Right cardiac atrium (tissue), 5 donors: ENCODE results near the gene PLEKHS1. TPM values are rescaled to one million over a fixed set of nuclear protein-coding genes. Genes with fewer than 3 reads are reported as not detected.

Source experiments
- microRNA-seq, 2 donors: library from miRNA; unstranded; fragments of <30 nt; microRNA quantifications; one replicate each; pipeline ENCODE4 v1.2.0, GENCODE V29; 2020 to 2021
- polyA plus RNA-seq: library from polyadenylated mRNA; stranded (reverse); fragments of 200-250 nt; gene quantifications from one replicate; pipeline ENCODE4 v1.2.3, GENCODE V29; 2013
- total RNA-seq, 4 donors: library from RNA; stranded (reverse); fragmentation: NEBNext Ultra II Directional; extraction: Animal tissue kit (Norgen Biotek cat#: 25700); gene quantifications; one replicate each; pipeline ENCODE4 v1.2.1, GENCODE V29; 2021
- donor health status: healthy with polysubstance abuse.
- donor health status: DM: no; HTN: yes; CAD: no.
- donor health status: DM: no; HTN: no; CAD: no.
- donor health status: DM: no; HTN: yes; CAD: no; lungs with severe emphysema.
- donor health status: DM: yes; HTN: yes; CAD: no.

PLEKHS1 gene
- total and polyA plus RNA-seq, 5 donors: not detected

Small RNA genes within 50 kb of the gene (microRNA-seq; reads per million reads assigned to microRNA genes)
- 0 reads per million in 2 donors for gene MIR4483

Other genes starting within 250 kb of the PLEKHS1 start
- under 1 TPM in 1 of 4 donors, not detected in 3; 0.09 TPM for gene HABP2, start 198.6 kb upstream of the PLEKHS1 start, total RNA-seq
- gene HABP2, start 198.6 kb upstream of the PLEKHS1 start, polyA plus RNA-seq: 0.07 TPM
- 100 to 1,000 TPM; 232 to 479 (median 284) TPM for gene NRAP, start 87.6 kb upstream of the PLEKHS1 start, total RNA-seq
- gene NRAP, start 87.6 kb upstream of the PLEKHS1 start, polyA plus RNA-seq: 117 TPM
- gene CASP7, start 71.8 kb upstream of the PLEKHS1 start, total RNA-seq: 10 to 100 TPM; 10.4 to 17.2 (median 13.9) TPM
- 9.4 TPM for gene CASP7, start 71.8 kb upstream of the PLEKHS1 start, polyA plus RNA-seq
- 1 to 10 TPM; 5.0 to 7.3 (median 6.6) TPM for gene DCLRE1A, start 102.4 kb downstream of the PLEKHS1 start, total RNA-seq
- gene DCLRE1A, start 102.4 kb downstream of the PLEKHS1 start, polyA plus RNA-seq: 4.5 TPM
- gene NHLRC2, start 103.0 kb downstream of the PLEKHS1 start, total RNA-seq: 10 to 100 TPM; 62.3 to 79.8 (median 69.9) TPM
- 14.9 TPM for gene NHLRC2, start 103.0 kb downstream of the PLEKHS1 start, polyA plus RNA-seq